Measurements from ENCODE around the gene MTMR12.
"Not testable (repeated sequence)": the region's sequence is repeated elsewhere in the genome, so short reads cannot be mapped to it uniquely, and the experiment has no call there.

GRCh38 chr5:32281378-32282133 is 31.2 kb downstream of the MTMR12 start:
- not testable (repeated sequence) for TF ChIP-seq CTCF (IDR thresholded peaks at IDR 0.05 in 8 of 11, conservative IDR thresholded peaks at IDR 0.05 in 3 of 11); POLR2AphosphoS5 (IDR thresholded peaks at IDR 0.05); POLR2A (IDR thresholded peaks at IDR 0.05)
